ENCODE measurements around the gene VTI1A. TPM values are rescaled to one million over a fixed set of nuclear protein-coding genes. Genes with fewer than 3 reads are reported as not detected.

Gene VTI1A
- total RNA-seq, 6 experiments from 2014 or later = 23.6 to 27.9 (median 24.9) TPM

GRCh38 chr10:112802411-112803022 lies 355.5 kb downstream of the VTI1A start:
- H3K27me3 Mint-ChIP-seq (ENCODE audit: insufficient read depth) = no peaks in the 10 kb centered on the region
- TF ChIP-seq, protein P1, sequence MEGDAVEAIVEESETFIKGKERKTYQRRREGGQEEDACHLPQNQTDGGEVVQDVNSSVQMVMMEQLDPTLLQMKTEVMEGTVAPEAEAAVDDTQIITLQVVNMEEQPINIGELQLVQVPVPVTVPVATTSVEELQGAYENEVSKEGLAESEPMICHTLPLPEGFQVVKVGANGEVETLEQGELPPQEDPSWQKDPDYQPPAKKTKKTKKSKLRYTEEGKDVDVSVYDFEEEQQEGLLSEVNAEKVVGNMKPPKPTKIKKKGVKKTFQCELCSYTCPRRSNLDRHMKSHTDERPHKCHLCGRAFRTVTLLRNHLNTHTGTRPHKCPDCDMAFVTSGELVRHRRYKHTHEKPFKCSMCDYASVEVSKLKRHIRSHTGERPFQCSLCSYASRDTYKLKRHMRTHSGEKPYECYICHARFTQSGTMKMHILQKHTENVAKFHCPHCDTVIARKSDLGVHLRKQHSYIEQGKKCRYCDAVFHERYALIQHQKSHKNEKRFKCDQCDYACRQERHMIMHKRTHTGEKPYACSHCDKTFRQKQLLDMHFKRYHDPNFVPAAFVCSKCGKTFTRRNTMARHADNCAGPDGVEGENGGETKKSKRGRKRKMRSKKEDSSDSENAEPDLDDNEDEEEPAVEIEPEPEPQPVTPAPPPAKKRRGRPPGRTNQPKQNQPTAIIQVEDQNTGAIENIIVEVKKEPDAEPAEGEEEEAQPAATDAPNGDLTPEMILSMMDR (IDR thresholded peaks at IDR 0.05) = no peak
- peaks cover 7% of the 10 kb centered on the region; the same call in 1 of the 2 replicates for H3K36me3 Mint-ChIP-seq (ENCODE audit: low read depth)
- H3K9me3 Mint-ChIP-seq = no peaks in the 10 kb centered on the region
- DNase-seq = no peak
- no peak overlapping the region for H3K27ac Mint-ChIP-seq
- H3K4me3 Mint-ChIP-seq = no peak overlapping the region
- H3K4me1 Mint-ChIP-seq (ENCODE audit: low read depth) = no peaks in the 10 kb centered on the region

- Mint-ChIP-seq H3K4me3 (no peak overlapping the region), H3K27me3 (ENCODE audit: insufficient read depth) (no peaks in the 10 kb centered on the region), H3K36me3 (ENCODE audit: low read depth) (peaks cover 11% of the 10 kb centered on the region; the same call in 1 of the 2 replicates), H3K27ac (no peak overlapping the region), H3K4me1 (ENCODE audit: low read depth) (peaks cover 2% of the 10 kb centered on the region; the same call in 1 of the 2 replicates), H3K9me3 (no peaks in the 10 kb centered on the region)
- TF ChIP-seq, protein P1 (IDR thresholded peaks at IDR 0.05) = no peak
- no peak for DNase-seq
These were observed 357.0 kb downstream of the VTI1A start for GRCh38 chr10:112803961-112804401.

- H3K4me1 Mint-ChIP-seq (ENCODE audit: low read depth) = peaks cover 15% of the 10 kb centered on the region
- TF ChIP-seq, protein P1 (IDR thresholded peaks at IDR 0.05) = no peak
- DNase-seq = no peak
- H3K27ac Mint-ChIP-seq = no peak overlapping the region
- H3K9me3 Mint-ChIP-seq = no peaks in the 10 kb centered on the region
- no peaks in the 10 kb centered on the region for H3K27me3 Mint-ChIP-seq (ENCODE audit: insufficient read depth)
- H3K4me3 Mint-ChIP-seq = no peak overlapping the region
- peaks cover 11% of the 10 kb centered on the region; the same call in 1 of the 2 replicates for H3K36me3 Mint-ChIP-seq (ENCODE audit: low read depth)
These were observed 358.2 kb downstream of the VTI1A start for GRCh38 chr10:112805254-112805590.

DNA sequence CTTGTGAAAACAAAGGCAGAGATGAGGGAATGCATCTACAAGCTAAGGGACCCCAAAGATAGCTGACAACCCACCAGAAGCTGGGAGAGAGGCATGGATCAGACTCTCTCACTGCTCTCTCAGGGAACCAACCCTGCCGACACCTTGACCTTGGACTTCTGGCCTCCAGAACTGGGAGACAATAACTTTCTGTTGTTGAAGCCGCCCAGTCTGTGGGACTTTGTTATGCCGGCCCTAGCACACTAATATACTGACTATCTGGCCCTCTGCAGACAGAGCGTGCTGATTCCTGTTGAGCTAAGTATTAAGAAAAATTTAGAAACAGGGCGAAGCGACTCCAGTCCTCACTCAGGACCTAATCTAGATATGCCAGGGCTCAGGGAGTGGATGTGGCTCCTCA lies 358.7 kb downstream of the VTI1A start:
- Mint-ChIP-seq H3K9me3 (no peaks in the 10 kb centered on the region), H3K4me3 (no peak overlapping the region), H3K27me3 (ENCODE audit: insufficient read depth) (no peaks in the 10 kb centered on the region), H3K36me3 (ENCODE audit: low read depth) (peaks cover 13% of the 10 kb centered on the region; the same call in 1 of the 2 replicates), H3K4me1 (ENCODE audit: low read depth) (peaks cover 20% of the 10 kb centered on the region), H3K27ac (no peak overlapping the region)
- TF ChIP-seq, protein P1 (IDR thresholded peaks at IDR 0.05) = no peak
- no peak for DNase-seq

DNA sequence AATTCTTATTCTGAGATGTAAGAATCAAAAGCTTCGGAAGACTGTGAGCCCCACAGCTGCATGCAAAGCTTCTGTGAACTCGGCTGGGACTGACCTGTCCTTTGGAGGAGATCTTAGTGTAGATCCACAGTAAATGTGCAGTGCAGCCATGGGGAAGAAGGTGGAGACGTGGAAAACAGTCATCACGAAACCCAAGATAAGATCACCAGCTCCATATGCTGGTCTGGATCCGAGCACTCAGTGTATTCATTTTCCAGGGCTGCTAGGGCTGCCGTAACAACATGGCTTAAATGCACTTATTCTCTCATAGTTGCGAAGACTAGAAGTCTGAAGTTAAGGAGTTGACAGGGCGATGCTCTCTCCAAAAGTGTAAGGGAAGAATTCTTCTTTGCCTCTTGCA lies 360.0 kb downstream of the VTI1A start:
- no peak for DNase-seq
- Mint-ChIP-seq H3K27ac (no peak overlapping the region), H3K27me3 (ENCODE audit: insufficient read depth) (no peaks in the 10 kb centered on the region), H3K4me1 (ENCODE audit: low read depth) (peaks cover 31% of the 10 kb centered on the region), H3K36me3 (ENCODE audit: low read depth) (peaks cover 17% of the 10 kb centered on the region; the same call in 1 of the 2 replicates), H3K9me3 (no peaks in the 10 kb centered on the region), H3K4me3 (no peak overlapping the region)
- TF ChIP-seq, protein P1 (IDR thresholded peaks at IDR 0.05) = no peak
